Measurements from ENCODE around the gene HRH3.

The HRH3 gene

GRCh38 chr20:62216636-62217566 lies 3.2 kb downstream of the HRH3 start:
- no peak for DNase-seq (ENCODE audit: low spot score)
- FAIRE-seq: no peak

GRCh38 chr20:62215991-62216635 lies 4.0 kb downstream of the HRH3 start:
- no peak for FAIRE-seq
- no peak for DNase-seq (ENCODE audit: low spot score)

GRCh38 chr20:62215020-62215990 lies 4.8 kb downstream of the HRH3 start:
- FAIRE-seq: no peak

GRCh38 chr20:62214067-62214466 lies 6.0 kb downstream of the HRH3 start:
- DNase-seq (ENCODE audit: low spot score): no peak
- no peak for FAIRE-seq

More at GRCh38 chr20:62215020-62215990, 4.8 kb downstream of the HRH3 start:
- DNase-seq (ENCODE audit: low spot score): no peak

- FAIRE-seq (no peak), DNase-seq (ENCODE audit: low spot score) (no peak)
Measured at GRCh38 chr20:62212299-62212698, 7.8 kb downstream of the HRH3 start.

- no peak for FAIRE-seq
- DNase-seq (ENCODE audit: low spot score): no peak
Measured at GRCh38 chr20:62211769-62212288, 8.2 kb downstream of the HRH3 start.

- DNase-seq (ENCODE audit: low spot score): no peak
- FAIRE-seq: no peak
Measured at GRCh38 chr20:62211216-62211615, 8.9 kb downstream of the HRH3 start.

GRCh38 chr20:62210496-62210855 lies 9.6 kb downstream of the HRH3 start:
- FAIRE-seq (no peak), DNase-seq (ENCODE audit: low spot score) (no peak)

GRCh38 chr20:62209850-62210495 lies 10.1 kb downstream of the HRH3 start:
- no peak for FAIRE-seq
- DNase-seq (ENCODE audit: low spot score): no peak

GRCh38 chr20:62208795-62209755 lies 11.0 kb downstream of the HRH3 start:
- FAIRE-seq (no peak), DNase-seq (ENCODE audit: low spot score) (no peak)

GRCh38 chr20:62208061-62208794 lies 11.8 kb downstream of the HRH3 start:
- FAIRE-seq (no peak), DNase-seq (ENCODE audit: low spot score) (no peak)

- no peak for FAIRE-seq
- DNase-seq (ENCODE audit: low spot score): no peak
Measured at GRCh38 chr20:62206388-62206775, 13.7 kb downstream of the HRH3 start.

GRCh38 chr20:62205618-62206387 lies 14.3 kb downstream of the HRH3 start:
- DNase-seq (ENCODE audit: low spot score) (no peak), FAIRE-seq (no peak)

GRCh38 chr20:62203378-62204030 lies 16.6 kb downstream of the HRH3 start:
- FAIRE-seq (no peak), DNase-seq (ENCODE audit: low spot score) (no peak)

- FAIRE-seq (no peak), DNase-seq (ENCODE audit: low spot score) (no peak)
Measured at GRCh38 chr20:62202676-62203377, 17.3 kb downstream of the HRH3 start.

GRCh38 chr20:62202083-62202395 lies 18.0 kb downstream of the HRH3 start:
- FAIRE-seq: no peak
- DNase-seq (ENCODE audit: low spot score): no peak
